ENCODE measurements around the gene THBD. TPM values are rescaled to one million over a fixed set of nuclear protein-coding genes. Genes with fewer than 3 reads are reported as not detected.

THBD gene, protein sequence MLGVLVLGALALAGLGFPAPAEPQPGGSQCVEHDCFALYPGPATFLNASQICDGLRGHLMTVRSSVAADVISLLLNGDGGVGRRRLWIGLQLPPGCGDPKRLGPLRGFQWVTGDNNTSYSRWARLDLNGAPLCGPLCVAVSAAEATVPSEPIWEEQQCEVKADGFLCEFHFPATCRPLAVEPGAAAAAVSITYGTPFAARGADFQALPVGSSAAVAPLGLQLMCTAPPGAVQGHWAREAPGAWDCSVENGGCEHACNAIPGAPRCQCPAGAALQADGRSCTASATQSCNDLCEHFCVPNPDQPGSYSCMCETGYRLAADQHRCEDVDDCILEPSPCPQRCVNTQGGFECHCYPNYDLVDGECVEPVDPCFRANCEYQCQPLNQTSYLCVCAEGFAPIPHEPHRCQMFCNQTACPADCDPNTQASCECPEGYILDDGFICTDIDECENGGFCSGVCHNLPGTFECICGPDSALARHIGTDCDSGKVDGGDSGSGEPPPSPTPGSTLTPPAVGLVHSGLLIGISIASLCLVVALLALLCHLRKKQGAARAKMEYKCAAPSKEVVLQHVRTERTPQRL
- total RNA-seq: 13.8 TPM
- long read RNA-seq, full-length matches to known transcripts: 36 of 36 reads
- long read RNA-seq, partial matches to known transcripts: 0 of 36 reads
- long read RNA-seq, other reads (novel, unspliced or antisense): 0 of 36 reads

DNA sequence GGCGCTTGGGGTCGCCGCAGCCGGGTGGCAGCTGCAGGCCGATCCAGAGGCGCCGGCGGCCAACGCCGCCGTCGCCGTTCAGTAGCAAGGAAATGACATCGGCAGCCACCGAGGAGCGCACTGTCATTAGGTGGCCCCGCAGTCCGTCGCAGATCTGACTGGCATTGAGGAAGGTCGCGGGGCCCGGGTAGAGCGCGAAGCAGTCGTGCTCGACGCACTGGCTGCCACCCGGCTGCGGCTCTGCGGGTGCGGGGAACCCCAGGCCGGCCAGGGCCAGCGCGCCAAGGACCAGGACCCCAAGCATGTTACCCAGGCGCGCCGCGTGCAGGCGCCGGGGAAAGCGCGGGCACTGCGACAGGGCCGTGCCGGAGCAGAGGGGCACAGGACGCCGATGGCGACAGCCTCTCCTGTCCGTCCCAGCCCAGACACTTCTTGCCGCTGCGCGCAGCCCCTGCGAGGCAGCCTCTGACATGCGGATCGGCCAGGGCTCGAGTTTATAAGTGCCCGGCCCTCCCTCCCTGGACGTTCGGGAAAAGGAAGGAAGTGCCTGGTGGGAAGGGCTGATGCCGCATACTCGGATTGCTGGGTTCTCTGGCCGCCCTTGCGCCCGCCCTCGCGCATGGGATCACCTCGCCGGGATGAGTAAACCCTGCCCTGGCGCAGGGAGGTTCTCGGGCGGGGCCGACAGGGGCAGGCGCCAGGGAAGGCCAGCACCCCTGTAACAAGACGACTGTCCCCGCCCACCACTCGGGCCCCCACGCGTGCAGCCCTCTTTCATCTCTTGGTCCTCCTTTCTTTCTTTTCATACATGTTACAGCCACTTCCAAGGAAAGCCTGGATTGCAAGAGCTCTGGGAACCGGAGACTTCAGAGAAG is at the start of gene THBD:
Gene THBD, minus strand, starts transcription at position 472 of the 875 bp plus-strand sequence. Its CDS starts 168 bp downstream, at position 304.
- Histone ChIP-seq H3K27me3 (ENCODE audit: low read depth) (peaks cover 84% of the 10 kb centered on the region), H3K4me1 (peaks cover 73% of the 10 kb centered on the region), H3K9me3 (replicated peaks) (no peaks in the 10 kb centered on the region), H3K27ac (replicated peaks) (peak within 1 kb of the TSS; percentile 96), H3K4me3 (peak within 1 kb of the TSS; percentile 80), H3K36me3 (peaks cover 9% of the 10 kb centered on the region)
- TF ChIP-seq CTCF (IDR thresholded peaks at IDR 0.05; ENCODE audit: borderline replicate concordance): no peak
- intact Hi-C loops (cut with micrococcal nuclease): loop anchor here (10.0 kb wide), 2 partner anchors 185 to 355 kb away; no protein-coding TSS in a partner anchor
- DNase-seq: peak; percentile 86

GRCh38 chr20:23097636-23098580 is 48.4 kb upstream of the THBD start:
- peaks cover 9% of the 10 kb centered on the region for H3K27me3 ChIP-seq (ENCODE audit: low read depth)
- no peaks in the 10 kb centered on the region for H3K9me3 ChIP-seq (replicated peaks)
- no peak overlapping the region for H3K4me3 ChIP-seq
- intact Hi-C loops (cut with micrococcal nuclease): no loop called here
- H3K4me1 ChIP-seq: peaks cover 17% of the 10 kb centered on the region
- no peak for TF ChIP-seq CTCF (IDR thresholded peaks at IDR 0.05; ENCODE audit: borderline replicate concordance)
- H3K27ac ChIP-seq (replicated peaks): no peak overlapping the region
- H3K36me3 ChIP-seq: no peaks in the 10 kb centered on the region
- DNase-seq: no peak

DNA sequence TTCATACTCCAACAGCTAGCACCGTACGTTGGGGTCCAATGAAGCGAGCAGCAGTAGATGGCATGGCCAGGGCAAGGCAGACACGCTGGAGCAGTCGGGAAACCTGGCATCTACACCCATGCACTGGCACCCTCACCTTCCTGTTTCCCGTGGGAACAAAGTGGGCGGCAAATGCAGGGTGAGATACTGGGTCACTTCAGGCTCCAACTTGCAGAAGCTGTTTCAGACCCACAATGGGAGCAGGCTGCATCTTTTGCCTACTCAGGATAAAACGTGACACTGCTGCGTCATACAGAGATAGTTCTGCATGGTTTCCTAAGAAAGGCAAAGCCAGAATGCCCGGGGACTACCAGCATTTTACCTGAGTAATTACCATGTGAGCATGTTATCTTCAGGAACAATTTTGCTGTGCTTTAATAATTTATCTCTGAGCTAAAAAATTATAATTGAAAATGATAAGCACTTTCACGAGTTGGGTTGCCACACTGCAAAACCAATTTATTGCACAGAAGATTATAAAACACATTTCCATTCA is 47.6 kb upstream of the THBD start:
- intact Hi-C loops (cut with micrococcal nuclease): no loop called here
- Histone ChIP-seq H3K4me3 (no peak overlapping the region), H3K9me3 (replicated peaks) (no peaks in the 10 kb centered on the region), H3K4me1 (peaks cover 17% of the 10 kb centered on the region), H3K27ac (replicated peaks) (no peak overlapping the region), H3K27me3 (ENCODE audit: low read depth) (peaks cover 9% of the 10 kb centered on the region), H3K36me3 (no peaks in the 10 kb centered on the region)
- TF ChIP-seq CTCF (IDR thresholded peaks at IDR 0.05; ENCODE audit: borderline replicate concordance): no peak
- DNase-seq: no peak

DNA sequence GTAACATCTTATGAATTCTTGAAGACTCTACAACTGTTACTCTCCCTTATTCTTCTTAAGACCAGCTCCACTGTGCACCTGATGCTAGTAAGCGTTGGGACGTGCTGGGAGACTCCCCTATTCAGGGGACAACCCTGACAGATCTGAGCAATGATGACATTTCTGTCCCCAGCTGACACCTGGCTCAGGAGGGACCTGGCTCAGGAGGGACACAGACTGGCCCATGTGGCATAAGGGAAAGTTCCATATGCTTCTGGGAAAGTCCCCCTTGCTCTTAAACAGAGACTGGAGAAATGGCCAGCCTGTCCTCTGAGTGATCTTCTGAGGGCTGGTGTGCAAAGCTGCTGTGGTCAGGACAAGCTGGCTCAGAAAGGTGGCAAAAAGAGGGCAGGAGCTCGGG is 46.6 kb upstream of the THBD start:
- TF ChIP-seq CTCF (IDR thresholded peaks at IDR 0.05; ENCODE audit: borderline replicate concordance): no peak
- Histone ChIP-seq H3K4me3 (no peak overlapping the region), H3K36me3 (no peaks in the 10 kb centered on the region), H3K4me1 (peaks cover 19% of the 10 kb centered on the region), H3K27ac (replicated peaks) (no peak overlapping the region), H3K27me3 (ENCODE audit: low read depth) (peaks cover 9% of the 10 kb centered on the region), H3K9me3 (replicated peaks) (no peaks in the 10 kb centered on the region)
- intact Hi-C loops (cut with micrococcal nuclease): no loop called here
- no peak for DNase-seq
